PFSK-1 (cell line): ENCODE measurements around the gene RAPH1.

Experiments used
- FOXP2 ChIP-seq: optimal IDR thresholded peaks from 2 replicates; pipeline ENCODE3; 2011; ENCODE audit warnings: borderline replicate concordance, control low read depth, inconsistent platforms; ENCODE audit not compliant: insufficient read depth; ENCODE audit errors: extremely low read length, extremely low read depth
- POLR2AphosphoS5 ChIP-seq: IDR thresholded peaks from 2 replicates; pipeline ENCODE4 v1.6.1; 2012; ENCODE audit warnings: low read depth, mild to moderate bottlenecking, control low read depth, low read length, moderate library complexity
- SIN3A ChIP-seq: IDR thresholded peaks from 2 replicates; pipeline ENCODE4 v1.6.1; 2012; ENCODE audit warnings: mild to moderate bottlenecking, low read length, moderate library complexity, borderline replicate concordance; ENCODE audit not compliant: insufficient read depth
- TAF1 ChIP-seq: IDR thresholded peaks from 2 replicates; pipeline ENCODE4 v1.6.1; 2012; ENCODE audit warnings: low read length, control low read depth, borderline replicate concordance; ENCODE audit not compliant: insufficient read depth
- TF ChIP-seq, protein P1 (sequence below), 2 experiments: IDR thresholded peaks; 2 replicates each; pipeline versions ENCODE4 v1.6.1 to v1.8.0; 2011 to 2012; ENCODE audit warnings: low read depth in 2 of 2, low read length in 2 of 2, control low read depth in 1 of 2, inconsistent platforms in 1 of 2, mild to moderate bottlenecking in 1 of 2, moderate library complexity in 1 of 2; ENCODE audit not compliant: insufficient read depth in 1 of 2

The RAPH1 gene

DNA sequence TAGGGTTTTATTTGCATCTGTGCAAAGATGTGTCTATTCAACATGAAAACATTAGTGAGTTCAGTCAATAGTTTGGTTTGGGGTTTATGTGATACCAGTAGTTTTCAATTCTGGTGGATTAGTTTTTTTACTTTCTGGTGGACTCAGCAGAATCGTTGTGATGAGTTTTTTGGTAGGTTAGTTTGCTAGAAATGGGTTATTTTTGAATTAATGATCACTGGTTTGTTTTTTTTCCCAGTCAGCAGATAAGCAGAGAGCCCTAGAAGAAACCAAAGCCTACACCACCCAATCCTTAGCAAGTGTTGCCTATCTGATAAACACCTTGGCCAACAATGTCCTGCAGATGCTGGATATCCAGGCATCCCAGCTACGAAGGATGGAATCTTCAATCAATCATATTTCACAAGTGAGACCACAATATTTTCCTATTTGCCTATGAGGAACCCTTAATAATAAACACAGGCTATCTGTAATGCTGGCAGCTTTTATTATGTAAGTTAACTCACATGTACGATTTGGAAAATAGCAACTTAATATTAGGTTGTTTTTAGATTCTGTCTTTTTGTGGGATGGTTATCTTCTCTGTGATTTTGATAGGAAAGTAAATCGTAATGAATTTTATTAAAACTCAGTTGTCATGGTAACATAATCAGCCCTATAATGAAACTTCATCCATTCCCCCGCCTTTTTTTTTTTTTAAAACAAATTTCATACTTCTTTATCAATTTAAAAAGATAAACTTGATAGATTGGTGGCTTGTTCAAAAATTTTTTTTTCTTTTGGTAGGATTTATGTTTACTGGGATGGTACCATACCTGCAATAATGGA, 168.2 kb downstream of the RAPH1 start:
- no peak for TF ChIP-seq TAF1
- no peak for TF ChIP-seq POLR2AphosphoS5
- TF ChIP-seq, protein P1, sequence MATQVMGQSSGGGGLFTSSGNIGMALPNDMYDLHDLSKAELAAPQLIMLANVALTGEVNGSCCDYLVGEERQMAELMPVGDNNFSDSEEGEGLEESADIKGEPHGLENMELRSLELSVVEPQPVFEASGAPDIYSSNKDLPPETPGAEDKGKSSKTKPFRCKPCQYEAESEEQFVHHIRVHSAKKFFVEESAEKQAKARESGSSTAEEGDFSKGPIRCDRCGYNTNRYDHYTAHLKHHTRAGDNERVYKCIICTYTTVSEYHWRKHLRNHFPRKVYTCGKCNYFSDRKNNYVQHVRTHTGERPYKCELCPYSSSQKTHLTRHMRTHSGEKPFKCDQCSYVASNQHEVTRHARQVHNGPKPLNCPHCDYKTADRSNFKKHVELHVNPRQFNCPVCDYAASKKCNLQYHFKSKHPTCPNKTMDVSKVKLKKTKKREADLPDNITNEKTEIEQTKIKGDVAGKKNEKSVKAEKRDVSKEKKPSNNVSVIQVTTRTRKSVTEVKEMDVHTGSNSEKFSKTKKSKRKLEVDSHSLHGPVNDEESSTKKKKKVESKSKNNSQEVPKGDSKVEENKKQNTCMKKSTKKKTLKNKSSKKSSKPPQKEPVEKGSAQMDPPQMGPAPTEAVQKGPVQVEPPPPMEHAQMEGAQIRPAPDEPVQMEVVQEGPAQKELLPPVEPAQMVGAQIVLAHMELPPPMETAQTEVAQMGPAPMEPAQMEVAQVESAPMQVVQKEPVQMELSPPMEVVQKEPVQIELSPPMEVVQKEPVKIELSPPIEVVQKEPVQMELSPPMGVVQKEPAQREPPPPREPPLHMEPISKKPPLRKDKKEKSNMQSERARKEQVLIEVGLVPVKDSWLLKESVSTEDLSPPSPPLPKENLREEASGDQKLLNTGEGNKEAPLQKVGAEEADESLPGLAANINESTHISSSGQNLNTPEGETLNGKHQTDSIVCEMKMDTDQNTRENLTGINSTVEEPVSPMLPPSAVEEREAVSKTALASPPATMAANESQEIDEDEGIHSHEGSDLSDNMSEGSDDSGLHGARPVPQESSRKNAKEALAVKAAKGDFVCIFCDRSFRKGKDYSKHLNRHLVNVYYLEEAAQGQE (IDR thresholded peaks at IDR 0.05; ENCODE audit: insufficient read depth in 1 of 2, low read depth in 2 of 2, low read length in 2 of 2), result no peak
- no peak for TF ChIP-seq FOXP2

DNA sequence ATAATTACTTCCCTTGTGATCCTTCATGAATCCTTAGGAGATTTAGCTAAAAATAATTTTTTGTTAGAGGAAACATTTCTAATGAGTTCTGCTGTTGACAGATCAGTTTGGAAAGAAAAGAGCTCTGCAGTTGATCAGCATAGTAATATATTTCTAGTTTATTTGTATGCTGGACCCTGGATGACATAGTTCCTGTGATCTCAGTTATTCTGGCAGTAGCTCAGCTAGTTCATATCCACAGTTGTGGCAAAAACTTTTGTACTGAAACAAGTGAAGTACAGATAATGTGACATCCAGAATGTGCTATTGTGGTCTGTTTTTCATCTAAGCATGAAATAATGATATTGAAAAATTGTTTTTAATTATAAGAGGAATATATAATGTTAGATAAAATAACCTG, 173.2 kb downstream of the RAPH1 start:
- TF ChIP-seq, protein P1 (IDR thresholded peaks at IDR 0.05; ENCODE audit: insufficient read depth in 1 of 2, low read depth in 2 of 2, low read length in 2 of 2), result no peak
- TF ChIP-seq SIN3A, result no peak
- TF ChIP-seq FOXP2, result no peak
- TF ChIP-seq TAF1, result no peak
- TF ChIP-seq POLR2AphosphoS5, result no peak

DNA sequence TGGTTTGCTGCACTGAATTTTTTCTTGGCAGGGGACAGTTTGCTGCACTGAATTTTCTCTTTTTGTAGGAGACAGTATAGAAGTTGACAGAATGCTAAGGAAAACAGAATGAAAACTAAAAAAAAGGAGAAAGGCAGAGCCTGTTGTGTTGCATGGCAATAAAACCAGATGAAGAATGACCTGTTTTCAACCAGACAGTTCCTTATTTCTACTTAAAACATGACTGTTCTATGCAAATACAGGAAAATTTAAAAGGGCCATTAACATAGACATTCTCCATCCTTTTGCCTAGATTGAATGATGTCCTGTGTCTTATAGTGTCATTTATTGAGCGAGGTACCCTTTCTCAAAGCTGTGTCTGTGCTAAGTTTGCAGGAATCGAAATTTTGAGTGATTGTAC, 173.6 kb downstream of the RAPH1 start:
- TF ChIP-seq FOXP2 (no peak), SIN3A (no peak), TAF1 (no peak), POLR2AphosphoS5 (no peak)
- TF ChIP-seq, protein P1 (IDR thresholded peaks at IDR 0.05; ENCODE audit: insufficient read depth in 1 of 2, low read depth in 2 of 2, low read length in 2 of 2), result no peak

DNA sequence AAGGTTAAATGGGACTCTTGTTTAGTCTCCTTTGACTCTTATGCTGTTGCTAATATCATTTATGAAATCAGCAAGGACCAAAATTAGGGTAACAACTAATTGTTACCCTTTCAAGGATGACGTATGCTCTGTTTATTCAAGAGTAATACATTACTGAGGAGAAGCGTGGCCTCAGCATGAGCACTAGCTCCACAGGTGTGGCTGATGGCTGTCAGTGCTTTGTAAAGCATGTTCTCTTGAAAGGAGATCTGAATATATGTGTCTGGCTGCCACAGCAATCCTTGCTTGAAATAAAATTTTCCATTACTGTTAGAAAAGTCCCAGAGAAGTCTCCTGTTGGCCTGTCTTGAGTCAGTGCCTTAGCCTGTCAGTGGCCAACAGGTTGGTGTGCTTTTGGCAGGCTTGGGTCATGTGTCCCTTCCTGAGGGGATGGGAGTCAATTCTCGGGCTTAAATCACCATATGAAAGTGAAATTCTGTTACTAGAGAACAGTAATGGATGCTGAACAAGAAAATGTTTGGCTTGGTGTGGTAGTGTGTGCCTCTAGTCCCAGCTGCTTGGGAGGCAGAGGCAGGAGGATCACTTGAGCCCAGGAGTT, 174.2 kb downstream of the RAPH1 start:
- no peak for TF ChIP-seq FOXP2
- TF ChIP-seq, protein P1 (IDR thresholded peaks at IDR 0.05; ENCODE audit: insufficient read depth in 1 of 2, low read depth in 2 of 2, low read length in 2 of 2), result no peak
- TF ChIP-seq SIN3A, result no peak
- TF ChIP-seq TAF1, result no peak
- TF ChIP-seq POLR2AphosphoS5, result no peak
